Right ventricle myocardium inferior (tissue), 1 donor: Measurements from ENCODE around the gene CELSR1. TPM values are rescaled to one million over a fixed set of nuclear protein-coding genes. Genes with fewer than 3 reads are reported as not detected.

ENCODE experiments used
- ATAC-seq: fragments of 200-7000 bp; cut with Tn5 transposase; one replicate; pipeline ENCODE4 v1.9.1; 2020; ENCODE audit warnings: mild to moderate bottlenecking, moderate library complexity
- DNase-seq: peaks from one replicate; pipeline ENCODE4 v3.0.0; 2021; ENCODE audit errors: missing footprints
- intact Hi-C: fragments of 100-400 bp; cut with DNase I; formaldehyde crosslinking; loops from one replicate; pipeline ENCODE4 v1.11.0; 2022
- total RNA-seq: library from RNA; stranded (reverse); fragmentation: NEBNext Ultra II Directional; extraction: Animal tissue kit (Norgen Biotek cat#: 25700); gene quantifications from one replicate; pipeline ENCODE4 v1.2.1, GENCODE V29; 2021
- donor health status: DM: no; HTN: yes; CAD: no; lungs with severe emphysema.

CELSR1 gene
- total RNA-seq, 1 donor from 2014 or later = 8.4 TPM

GRCh38 chr22:46359362-46359761 is 178.1 kb downstream of the CELSR1 start:
- intact Hi-C loops = no loop called here
- ATAC-seq (no peak), DNase-seq (peak; percentile 43)

DNA sequence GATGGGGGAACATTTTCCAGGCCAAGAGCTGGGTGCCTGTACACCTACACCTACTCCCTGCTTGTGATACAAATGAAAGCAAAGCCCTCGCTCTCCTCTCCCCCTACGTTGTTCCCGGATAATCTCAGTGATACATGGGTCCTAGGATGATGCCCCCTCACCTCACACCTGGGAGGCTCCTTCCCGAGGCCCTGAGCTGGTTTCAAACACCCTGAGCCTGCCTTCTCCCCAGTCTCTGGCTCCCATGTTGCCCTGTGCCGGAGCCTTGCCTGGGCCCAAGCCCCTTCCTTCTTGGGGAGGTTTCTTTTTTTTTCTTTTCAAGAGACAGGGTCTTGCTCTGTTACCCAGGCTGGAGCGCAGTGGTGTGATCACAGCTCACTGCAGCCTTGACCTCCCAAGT is 178.7 kb downstream of the CELSR1 start:
- ATAC-seq (no peak), DNase-seq (peak; percentile 59)
- intact Hi-C loops = no loop called here

DNA sequence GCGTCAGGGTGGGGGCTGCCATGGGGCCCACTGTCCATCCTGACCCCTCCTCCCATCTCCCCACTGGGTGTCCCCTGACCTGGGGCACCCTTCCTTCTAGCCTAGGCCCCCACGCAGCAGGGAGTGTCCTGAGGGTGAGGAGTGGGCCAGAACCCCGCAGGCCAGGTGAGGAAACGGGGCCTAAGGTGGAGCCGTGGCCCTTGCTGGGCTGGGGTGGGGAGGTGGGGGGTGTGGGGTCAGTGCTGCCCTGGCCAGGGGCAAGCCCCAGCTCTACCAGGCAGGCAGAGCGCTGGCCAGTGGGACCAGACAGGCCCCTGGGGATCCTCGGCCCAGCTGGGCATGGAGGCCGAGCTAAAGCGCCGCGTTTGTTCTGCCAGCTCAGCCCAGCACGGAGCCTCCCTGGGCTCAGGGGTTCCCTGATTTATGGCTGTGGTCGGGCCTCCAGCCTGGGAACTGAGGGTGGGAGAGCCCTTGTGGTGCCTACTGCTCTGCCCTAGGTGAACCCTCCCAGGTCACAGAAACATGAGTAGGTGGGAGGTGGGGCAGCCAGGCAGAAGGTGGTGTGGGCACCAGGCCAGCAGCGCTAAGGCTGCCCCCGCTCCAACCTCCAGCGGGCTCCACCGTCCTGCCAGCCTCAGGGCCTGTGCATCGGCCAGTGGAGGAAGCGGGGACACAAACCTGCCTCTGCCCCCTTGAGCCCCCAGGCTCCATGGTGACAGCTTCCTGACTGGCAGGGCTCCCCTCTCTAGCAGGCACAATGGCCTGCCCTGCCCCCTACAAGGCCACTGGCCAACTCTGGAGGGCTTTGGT is 179.5 kb downstream of the CELSR1 start:
- DNase-seq (peak; percentile 65), ATAC-seq (no peak)
- intact Hi-C loops = no loop called here

- ATAC-seq (no peak), DNase-seq (peak; percentile 32)
- intact Hi-C loops = no loop called here
Observed at GRCh38 chr22:46356496-46357480, 180.6 kb downstream of the CELSR1 start.

- DNase-seq = peak; percentile 62
- intact Hi-C loops = no loop called here
- no peak for ATAC-seq
Observed at GRCh38 chr22:46355996-46356471, 181.4 kb downstream of the CELSR1 start.

DNA sequence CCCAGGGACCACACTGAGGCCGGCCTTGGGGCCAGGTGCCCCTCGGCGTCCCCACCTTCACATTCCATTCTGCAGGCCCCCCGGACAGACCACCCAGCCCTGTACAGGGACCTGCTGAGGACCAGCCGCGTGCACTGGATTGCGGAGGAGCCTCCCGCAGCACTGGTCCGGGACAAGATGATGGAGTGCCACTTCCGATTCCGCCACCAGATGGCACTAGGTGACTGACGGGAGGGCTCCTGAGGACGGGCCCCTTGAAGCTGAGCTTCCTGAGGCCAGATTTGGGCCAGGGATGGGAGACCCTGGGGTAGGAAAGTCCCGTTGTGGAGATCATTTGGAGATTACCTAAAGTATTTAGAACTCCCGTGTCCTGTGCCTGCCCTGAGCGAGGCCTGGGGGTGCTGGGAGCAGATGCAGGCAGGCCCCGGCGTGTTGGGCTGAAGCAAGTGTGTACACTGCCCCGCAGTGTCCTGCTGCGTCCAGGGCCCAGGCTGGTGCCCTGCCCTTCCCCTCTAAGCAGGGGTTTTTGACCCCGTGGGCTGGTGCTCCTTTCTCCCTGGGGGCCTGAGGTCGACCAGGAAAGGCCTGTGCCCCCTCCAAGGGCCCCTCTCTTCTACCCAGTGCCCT is 181.9 kb downstream of the CELSR1 start:
- peak; percentile 76 for DNase-seq
- intact Hi-C loops = no loop called here

DNA sequence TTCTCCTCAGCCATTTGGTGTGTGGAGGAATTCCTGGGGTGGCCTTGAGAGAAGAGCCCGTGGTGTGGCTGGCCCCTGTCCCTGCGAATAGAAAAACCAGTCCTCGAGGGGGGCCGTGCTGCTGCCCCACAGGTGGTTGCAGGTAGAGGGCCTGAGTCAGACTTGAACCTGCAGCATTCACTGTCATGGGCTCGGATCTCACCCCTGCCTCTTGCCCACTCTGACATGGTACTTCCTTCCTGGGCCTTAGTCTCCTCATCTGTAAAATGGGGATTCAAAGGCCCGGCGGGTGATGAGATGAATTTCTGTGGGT is 182.5 kb downstream of the CELSR1 start:
- intact Hi-C loops = loop anchor here (1.0 kb wide), 1 partner anchor 35 kb away; no protein-coding TSS in a partner anchor

More for the DNA sequence above, 181.9 kb downstream of the CELSR1 start:
- ATAC-seq = peak; percentile 43

GRCh38 chr22:46354176-46354992 is 183.0 kb downstream of the CELSR1 start:
- ATAC-seq = no peak
- DNase-seq = peak; percentile 45
- intact Hi-C loops = loop anchor here (1.0 kb wide), 1 partner anchor 36 kb away; no protein-coding TSS in a partner anchor

More for the DNA sequence above, 182.5 kb downstream of the CELSR1 start:
- ATAC-seq (no peak), DNase-seq (peak; percentile 69)

DNA sequence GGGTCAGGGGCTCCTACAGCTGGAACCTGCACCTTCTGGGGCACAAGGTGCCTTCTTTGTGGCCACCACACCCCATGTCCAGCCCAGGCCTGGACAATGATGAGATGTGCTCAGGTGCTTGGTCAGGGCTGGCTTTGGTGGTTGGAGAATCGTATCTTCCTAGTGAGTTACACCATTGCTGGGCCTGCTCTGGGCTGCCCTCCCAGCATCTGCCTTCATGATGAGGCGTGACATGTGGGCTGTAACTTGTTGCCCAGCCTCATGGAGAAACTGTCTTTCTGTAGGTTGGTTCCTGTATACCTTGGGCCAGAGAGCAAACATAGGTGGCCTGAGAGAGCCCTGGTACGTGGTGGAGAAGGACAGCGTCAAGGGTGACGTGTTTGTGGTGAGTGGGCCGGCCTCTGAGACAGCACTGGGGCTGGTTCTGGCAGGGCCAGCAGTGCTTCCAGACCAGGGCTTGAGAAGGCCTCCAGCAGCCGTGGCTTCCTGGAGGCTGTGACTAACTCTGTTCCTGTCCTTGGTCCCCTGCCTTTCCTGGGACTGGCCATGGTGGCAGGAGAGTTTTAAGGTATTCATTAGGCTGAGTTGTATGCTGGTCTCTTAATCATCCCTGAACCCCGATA is 183.8 kb downstream of the CELSR1 start:
- ATAC-seq (peak; percentile 14), DNase-seq (peak; percentile 50)
- intact Hi-C loops = loop anchor here (1.0 kb wide), 1 partner anchor 37 kb away; no protein-coding TSS in a partner anchor

DNA sequence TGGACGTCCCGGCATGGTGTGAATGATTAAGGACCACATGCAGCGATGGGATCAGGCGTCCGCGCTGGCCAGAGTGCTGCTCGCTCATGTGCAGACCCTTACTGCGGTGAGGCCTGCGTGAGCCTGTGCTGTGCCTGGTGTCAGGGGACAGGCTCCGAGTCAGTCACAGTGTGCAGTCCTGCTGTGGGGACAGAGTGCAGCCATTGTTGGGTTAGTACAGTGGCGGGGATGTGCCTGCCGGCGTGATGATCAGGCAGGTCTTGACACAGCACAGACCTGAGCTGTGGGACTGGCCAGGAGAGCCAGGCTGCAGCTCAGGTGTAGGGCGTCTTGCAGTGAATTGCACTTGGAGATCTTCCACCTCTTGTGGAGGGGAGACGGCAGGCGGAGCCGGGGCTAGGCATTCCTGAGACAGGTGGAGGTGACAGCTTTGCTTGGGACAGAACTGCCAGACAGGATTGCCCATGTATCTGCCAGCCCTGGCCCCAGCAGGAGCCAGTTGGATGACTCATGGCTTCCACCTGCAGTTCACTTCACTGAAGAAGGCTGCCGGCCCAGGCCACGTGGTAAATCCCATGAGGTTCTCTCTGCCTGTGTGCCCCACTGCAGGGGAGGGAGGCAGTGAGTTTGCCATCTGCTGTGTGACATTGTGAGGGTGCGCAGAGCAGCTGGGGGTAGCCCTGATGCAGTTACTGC is 184.6 kb downstream of the CELSR1 start:
- DNase-seq (peak; percentile 73), ATAC-seq (peak; percentile 63)
- intact Hi-C loops = no loop called here

- DNase-seq = no peak
- intact Hi-C loops = no loop called here
- no peak for ATAC-seq
Observed at GRCh38 chr22:46352276-46352675, 185.1 kb downstream of the CELSR1 start.

DNA sequence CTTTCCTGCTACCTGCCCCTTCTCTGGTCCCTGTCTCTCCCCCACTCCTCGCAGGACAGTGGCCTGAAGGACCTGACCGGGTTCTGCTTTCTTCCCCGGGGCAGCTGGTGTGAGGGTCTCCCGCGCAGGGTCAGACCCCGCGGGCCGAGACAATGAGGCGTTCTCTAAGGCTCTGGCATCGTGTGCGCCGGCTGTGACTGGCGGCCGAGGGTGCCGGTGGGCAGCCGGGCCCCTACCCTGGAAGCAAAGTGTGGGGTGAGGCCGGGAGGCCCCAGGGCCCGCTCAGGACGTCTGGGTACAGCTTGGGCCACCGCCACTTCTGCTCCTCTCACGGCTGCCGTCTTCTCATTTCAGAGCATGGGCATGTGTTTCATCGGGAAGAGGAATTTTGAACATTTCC is 185.7 kb downstream of the CELSR1 start:
- DNase-seq = peak; percentile 42
- intact Hi-C loops = no loop called here
- no peak for ATAC-seq

- no peak for ATAC-seq
- DNase-seq = peak; percentile 22
- intact Hi-C loops = no loop called here
Observed at GRCh38 chr22:46351131-46351735, 186.2 kb downstream of the CELSR1 start.

DNA sequence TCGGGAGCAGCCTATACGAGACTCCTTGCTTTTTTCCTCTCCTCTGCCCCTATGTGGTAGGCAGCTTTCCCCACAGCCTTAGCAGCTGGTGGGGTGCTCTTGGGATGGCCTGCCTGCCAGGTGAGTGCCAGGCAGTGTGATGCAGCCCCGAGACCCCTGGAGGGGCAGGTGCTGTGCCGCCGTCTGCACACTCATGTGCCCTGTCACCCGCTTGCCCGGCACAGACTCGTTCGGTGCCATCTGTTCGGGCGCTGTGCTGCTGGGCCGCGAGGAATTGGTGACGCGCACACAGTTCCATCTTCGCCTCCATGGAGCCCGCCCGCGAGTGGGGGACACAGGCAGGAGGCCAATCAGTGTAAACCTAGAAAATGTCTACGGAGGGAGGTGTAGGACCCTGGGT is 186.8 kb downstream of the CELSR1 start:
- ATAC-seq (no peak), DNase-seq (no peak)
- intact Hi-C loops = no loop called here

- ATAC-seq (no peak), DNase-seq (no peak)
- intact Hi-C loops = no loop called here
Observed at GRCh38 chr22:46350121-46350520, 187.3 kb downstream of the CELSR1 start.

DNA sequence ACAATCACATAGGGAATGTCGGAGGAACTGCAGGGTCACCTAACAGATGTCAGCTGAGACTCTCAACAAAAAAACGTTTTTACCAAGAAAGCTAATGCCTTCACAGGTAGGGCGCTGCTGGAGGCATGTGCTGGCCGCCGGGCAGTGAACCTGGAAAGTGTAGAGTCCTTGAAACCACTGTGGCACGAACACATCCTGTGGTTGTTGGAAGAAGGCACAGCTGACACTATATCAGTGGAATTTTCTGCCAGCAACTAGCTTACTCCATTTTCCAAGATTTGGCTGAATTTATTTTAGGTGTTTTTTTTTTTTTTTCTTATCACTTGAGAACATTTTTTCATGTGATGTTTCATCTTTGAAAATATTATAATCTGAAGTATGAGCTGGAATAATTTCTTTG is 187.7 kb downstream of the CELSR1 start:
- intact Hi-C loops = no loop called here
- no peak for DNase-seq

GRCh38 chr22:46349238-46349637 is 188.2 kb downstream of the CELSR1 start:
- peak; percentile 31 for DNase-seq
- ATAC-seq = no peak
- intact Hi-C loops = no loop called here

More for the DNA sequence above, 187.7 kb downstream of the CELSR1 start:
- ATAC-seq = no peak
